Stimulated activated CD4-positive, alpha-beta T cell treated with anti-CD3 and anti-CD28 coated beads, TNF-alpha, amount 100 ng/mL, for 4 hours (primary cell): ENCODE data around the gene TAOK1.

Experiments
- DNase-seq, 3 experiments: peaks; one replicate each; pipeline ENCODE4 v3.0.0-alpha.2; 2020; ENCODE audit warnings: low read depth in 3 of 3

TAOK1 gene

GRCh38 chr17:29378500-29378899 lies 11.7 kb upstream of the TAOK1 start:
- no peak for DNase-seq

- no peak for DNase-seq
Observed at GRCh38 chr17:29379084-29379991, 10.8 kb upstream of the TAOK1 start.

GRCh38 chr17:29383686-29384085 lies 6.5 kb upstream of the TAOK1 start:
- DNase-seq, result no peak

- no peak for DNase-seq
Observed at GRCh38 chr17:29384901-29385300, 5.3 kb upstream of the TAOK1 start.

- DNase-seq, result no peak
Observed at GRCh38 chr17:29386760-29387159, 3.4 kb upstream of the TAOK1 start.

- no peak for DNase-seq
Observed at GRCh38 chr17:29388937-29389336, 1.2 kb upstream of the TAOK1 start.

- no peak for DNase-seq
Observed at GRCh38 chr17:29390851-29391631, 878 bp downstream of the TAOK1 start.

- no peak for DNase-seq
Observed at GRCh38 chr17:29393436-29393835, 3.3 kb downstream of the TAOK1 start.

- no peak for DNase-seq
Observed at GRCh38 chr17:29394761-29395160, 4.6 kb downstream of the TAOK1 start.

GRCh38 chr17:29396066-29396465 lies 5.9 kb downstream of the TAOK1 start:
- no peak for DNase-seq

- DNase-seq, result no peak
Observed at GRCh38 chr17:29399634-29400033, 9.5 kb downstream of the TAOK1 start.

- DNase-seq, result no peak
Observed at GRCh38 chr17:29400818-29401217, 10.7 kb downstream of the TAOK1 start.

- no peak for DNase-seq
Observed at GRCh38 chr17:29401258-29401657, 11.1 kb downstream of the TAOK1 start.

- DNase-seq, result no peak
Observed at GRCh38 chr17:29407856-29408255, 17.7 kb downstream of the TAOK1 start.

- no peak for DNase-seq
Observed at GRCh38 chr17:29409963-29410362, 19.8 kb downstream of the TAOK1 start.

GRCh38 chr17:29412780-29413565 lies 22.8 kb downstream of the TAOK1 start:
- DNase-seq, result no peak

GRCh38 chr17:29420128-29420527 lies 30.0 kb downstream of the TAOK1 start:
- DNase-seq, result no peak

- no peak for DNase-seq
Observed at GRCh38 chr17:29430275-29430674, 40.1 kb downstream of the TAOK1 start.

- DNase-seq, result no peak
Observed at GRCh38 chr17:29433541-29433940, 43.4 kb downstream of the TAOK1 start.

- DNase-seq, result no peak
Observed at GRCh38 chr17:29434550-29434949, 44.4 kb downstream of the TAOK1 start.

GRCh38 chr17:29442451-29442850 lies 52.3 kb downstream of the TAOK1 start:
- DNase-seq, result no peak
